HG02885 (cell line): ENCODE measurements around the gene GAK.

ENCODE experiments used
- ATAC-seq: cut with Tn5 transposase; IDR thresholded peaks from one replicate; pipeline ENCODE4 v1.9.1; 2021; ENCODE audit warnings: mild to moderate bottlenecking; ENCODE audit not compliant: unreplicated experiment, poor library complexity

Gene GAK

DNA sequence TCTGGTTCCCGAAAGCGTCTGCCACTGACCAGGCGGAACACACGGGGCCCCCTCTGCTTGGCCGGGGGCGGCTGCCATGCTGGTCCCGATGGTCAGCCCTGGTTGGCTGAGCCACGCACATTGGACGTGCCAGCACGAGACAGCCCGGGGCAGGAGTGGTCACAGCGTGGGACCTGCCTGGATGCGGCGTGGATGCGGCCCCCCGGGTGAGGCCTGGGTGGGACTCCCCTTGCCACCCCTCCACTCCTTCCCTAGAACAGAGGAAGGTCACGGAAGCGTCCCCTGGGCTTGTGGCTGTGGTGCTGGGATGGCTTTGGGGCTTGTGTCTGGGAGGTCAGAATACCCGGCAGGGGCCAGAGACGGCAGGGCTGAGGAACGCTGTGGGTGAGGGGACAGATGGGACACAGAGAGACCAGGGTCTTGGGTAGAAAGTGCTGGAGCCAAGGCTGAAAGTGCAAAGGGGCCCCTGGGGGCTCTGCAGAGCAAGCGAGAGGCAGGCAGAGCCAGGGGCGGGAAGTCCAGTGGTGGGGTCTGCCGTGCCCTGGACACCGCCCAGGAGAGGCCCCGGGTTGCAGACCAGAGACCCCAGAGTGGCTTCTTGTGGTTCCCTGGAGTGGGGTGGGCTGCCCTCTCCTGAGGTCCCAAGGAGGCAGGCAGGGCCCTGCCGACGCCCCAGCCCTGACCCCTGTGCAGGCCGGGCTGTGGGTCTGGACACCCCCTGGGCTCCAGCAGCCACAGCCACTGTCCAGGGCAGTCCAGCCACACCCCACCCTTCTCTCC, 97.6 kb downstream of the GAK start:
- no peak for ATAC-seq

DNA sequence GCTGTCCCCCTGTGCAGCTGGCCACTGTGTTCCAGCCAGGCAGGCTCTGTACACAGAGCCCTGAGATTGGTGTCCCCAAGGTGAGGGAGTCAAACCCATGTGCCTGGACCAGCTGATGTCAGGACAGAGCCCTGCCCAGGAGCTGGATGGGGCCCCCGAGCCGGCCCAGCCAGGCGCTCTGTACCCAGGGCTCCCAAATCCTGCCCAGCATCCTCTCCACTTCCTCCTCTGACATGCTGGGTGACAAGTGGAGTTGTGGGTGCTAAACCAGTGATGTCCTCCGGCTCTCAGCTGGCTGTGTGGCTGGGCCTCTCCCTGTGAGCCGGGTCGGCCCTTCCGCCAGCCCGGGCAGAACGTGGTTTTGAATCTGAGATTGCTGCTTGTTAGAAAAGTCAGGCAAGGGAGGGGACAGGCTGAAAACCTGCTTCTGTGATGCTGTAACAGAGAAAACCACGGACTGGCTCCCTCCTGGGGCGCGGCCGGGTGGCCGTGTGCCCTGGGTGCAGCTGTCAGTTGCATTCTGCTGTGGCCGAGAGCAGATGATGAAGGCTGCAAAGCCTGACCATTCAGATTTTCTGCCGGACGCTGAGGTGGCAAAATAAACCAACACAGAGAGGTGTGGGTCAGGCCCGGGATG, 98.3 kb downstream of the GAK start:
- ATAC-seq = no peak

DNA sequence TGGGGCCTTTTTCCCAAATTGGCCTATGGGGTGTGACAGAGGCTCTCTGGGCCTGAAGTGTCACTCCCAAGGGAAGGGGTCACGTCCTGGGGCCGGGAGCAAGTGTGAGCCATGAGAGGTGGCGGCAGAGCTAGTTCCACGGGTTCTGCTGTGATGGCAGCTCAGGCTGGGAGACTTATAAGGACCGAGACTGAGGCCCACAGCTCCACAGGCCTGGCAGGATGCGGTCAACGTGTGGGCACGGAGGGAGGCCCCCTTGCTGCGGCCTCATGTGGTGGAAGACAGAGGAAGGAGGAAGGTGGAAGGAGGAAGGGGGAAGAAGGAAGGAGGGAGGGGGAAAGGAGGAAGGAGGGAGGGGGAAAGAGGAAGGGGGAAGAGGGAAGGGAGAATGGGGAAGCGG, 99.0 kb downstream of the GAK start:
- no peak for ATAC-seq

DNA sequence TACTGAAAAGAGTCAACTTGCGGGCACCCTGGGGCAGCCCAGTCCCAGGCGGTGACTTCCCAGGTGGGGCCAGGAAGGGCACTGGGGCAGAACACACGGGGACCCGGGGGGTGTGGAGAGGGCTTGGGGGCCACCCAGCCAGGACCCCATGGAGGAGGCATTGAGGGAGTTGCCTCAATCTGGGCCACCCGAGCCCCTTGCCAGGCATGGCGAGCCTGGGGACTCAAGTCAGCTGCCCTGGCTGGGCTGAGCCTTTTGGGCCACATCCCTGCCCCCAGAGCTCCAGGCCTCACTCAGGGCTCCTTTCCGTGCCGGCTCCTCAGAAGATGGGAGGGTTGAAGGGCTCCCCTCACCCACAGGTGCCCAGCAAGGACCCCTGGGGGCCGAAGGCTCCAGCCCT, 99.6 kb downstream of the GAK start:
- no peak for ATAC-seq

DNA sequence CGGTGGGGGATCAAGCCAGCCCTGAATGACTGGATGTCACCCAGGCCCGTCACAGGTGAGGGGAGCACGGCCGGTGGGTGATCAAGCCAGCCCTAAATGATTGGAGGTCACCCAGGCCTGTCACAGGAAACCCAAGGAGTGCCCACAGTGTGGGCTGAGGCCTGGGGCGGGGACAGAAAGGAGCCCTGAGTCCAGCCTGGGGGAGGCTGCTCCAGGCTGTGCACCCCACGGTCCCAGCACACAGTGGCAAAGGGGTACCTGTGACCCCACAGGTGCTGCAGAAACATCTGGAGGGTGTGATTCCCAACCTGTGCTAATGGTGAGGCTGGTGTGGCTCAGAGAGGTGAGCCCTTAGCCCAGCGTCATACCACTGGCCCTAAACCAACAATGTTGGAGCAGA, 100.0 kb downstream of the GAK start:
- ATAC-seq = no peak

DNA sequence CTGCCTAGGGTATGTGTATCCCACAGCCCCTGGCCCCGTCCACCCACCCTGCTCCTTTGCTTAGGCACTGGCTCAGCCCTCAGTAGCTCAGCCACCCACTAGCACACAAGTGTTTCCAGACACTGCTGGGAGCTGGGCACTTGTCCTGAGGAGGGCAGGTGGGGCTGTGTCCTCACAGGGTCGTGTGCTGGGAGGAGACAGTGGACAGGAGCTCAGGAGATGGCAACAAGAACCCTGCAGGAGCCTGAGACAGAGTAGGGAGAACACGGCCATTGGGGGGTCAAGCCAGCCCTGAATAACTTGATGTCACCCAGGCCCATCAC, 100.7 kb downstream of the GAK start:
- no peak for ATAC-seq

DNA sequence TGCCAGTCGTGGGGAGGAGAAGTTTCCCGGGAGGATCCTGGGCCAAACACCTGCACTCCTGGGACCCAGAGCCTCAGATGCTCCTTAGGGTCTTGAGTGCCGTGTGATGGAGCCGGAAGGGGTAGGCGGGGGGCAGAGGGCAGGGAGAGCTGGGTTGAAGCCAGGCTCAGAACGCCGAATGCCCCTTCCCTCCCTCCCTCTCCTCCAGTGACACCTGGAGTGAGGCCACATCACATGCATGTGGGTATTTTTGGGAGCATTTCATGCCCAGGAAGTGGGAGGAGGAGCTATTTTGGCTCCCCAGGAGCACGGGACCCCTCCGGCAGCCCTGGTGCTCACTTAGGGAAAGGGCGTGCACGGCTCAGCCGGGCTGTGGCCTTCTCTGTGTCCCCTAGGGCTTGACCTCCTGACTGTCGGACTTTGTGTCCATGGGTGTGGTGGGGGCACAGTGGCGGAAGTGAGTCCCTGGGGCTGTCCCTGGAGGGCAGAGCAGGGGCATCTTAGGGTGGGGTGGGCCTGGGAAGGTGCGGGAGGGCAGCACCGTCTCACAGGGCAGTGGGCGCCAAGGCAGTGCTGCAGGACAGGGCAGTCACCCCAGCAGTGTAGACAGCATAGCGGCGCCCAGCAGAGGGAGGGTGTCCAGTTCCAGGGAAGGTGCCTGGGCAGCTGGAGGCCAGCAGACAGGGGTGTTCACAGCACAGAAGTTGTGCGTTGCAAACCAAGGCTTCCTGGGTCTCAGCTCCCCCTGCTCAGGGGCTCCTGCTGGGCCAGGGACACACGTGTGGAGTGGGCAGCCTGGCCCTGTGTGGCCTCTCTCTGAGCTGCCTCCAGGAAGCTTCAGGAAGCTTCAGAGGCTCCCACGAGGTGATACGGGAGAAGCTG, 101.3 kb downstream of the GAK start:
- no peak for ATAC-seq

DNA sequence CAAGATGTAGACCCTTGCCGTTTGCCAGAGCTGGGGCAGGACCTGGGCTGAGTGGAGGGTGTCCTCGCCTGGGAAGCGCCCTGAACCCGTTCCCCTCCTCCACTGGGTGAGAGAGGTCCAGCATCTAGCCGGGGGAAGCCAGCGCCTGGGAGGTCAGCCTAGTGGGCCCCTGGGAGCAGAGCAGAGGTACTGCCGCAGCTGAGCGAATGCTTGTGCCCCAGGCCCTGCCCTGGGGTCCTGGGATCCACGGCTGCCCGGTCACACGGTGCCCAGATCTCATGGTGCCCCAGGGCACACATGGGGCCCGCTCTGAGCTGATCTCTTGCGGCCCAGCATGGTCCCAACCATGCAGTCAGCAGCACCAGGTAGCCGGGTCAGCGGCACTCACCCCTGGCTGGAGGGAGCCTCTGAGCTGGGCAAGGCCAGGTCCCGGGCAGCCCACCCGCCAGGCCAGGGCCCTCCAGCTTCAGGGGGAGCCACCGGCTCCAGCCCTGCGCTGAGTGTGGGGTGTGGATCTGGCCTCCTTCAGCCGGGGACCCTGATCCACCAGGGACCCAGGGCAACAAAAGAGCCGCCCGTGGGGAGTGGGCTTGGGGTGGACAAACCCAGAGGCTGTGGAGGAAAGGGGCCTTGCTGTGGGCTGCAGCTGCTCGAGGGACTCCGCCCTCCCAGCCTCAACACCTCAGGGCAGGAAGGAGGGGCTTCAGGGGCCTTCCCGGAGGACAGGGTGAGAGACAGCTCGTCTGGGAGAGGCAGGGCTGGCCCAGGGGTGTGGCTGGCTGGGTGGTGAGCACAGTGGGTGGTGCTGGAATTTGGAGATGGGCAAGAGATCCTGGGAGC, 102.1 kb downstream of the GAK start:
- ATAC-seq = no peak

DNA sequence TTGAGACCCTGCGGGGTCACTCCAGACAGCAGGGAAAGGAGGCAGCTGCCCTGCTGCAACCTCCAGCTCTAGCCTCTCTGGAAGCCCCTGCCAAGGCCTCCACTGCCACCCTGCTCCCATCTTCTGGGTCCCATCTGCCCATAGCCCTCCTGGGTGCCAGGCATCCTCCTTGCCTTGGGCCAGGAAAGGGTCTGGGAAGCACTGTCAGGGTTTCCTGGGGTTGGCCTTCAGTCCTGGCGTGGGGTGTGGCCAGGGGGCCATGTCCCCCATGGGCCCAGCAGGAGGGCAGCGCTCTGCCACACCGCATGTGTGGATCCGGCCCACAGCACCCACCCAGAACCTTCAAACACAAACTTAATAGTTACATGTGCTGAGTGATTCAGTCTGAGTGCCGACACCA, 102.8 kb downstream of the GAK start:
- no peak for ATAC-seq

DNA sequence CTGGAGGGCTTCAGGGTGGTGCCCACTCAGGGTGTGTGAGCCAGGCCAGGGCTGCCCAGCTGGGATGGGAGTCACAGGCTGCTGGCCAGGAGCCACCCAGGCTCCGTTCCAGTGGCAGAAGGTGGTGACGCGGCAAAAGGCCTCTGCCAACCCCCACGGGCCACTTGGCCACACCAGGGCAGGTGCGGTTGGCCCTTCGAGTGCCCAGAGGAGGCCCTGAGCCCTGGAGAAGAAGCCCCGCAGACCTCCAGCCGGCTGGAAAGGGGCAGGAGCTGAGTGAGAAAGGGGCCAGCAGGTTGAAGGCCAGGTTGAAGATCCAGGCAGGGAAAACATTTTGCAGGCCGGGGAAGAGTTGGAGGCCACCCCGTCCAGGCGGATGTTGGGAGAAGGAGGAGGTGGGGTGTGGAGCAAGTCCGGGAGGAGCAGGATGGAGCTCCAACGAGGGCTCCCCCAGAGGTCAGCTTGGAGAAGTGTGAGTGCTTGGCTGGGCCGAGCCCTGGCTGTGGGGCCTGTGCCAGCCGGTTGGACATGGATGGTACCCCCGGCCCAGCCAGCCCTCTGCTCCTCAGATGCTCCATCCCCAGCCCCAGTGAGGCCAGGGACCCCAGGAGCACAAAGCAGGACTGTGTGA, 103.4 kb downstream of the GAK start:
- ATAC-seq = no peak

DNA sequence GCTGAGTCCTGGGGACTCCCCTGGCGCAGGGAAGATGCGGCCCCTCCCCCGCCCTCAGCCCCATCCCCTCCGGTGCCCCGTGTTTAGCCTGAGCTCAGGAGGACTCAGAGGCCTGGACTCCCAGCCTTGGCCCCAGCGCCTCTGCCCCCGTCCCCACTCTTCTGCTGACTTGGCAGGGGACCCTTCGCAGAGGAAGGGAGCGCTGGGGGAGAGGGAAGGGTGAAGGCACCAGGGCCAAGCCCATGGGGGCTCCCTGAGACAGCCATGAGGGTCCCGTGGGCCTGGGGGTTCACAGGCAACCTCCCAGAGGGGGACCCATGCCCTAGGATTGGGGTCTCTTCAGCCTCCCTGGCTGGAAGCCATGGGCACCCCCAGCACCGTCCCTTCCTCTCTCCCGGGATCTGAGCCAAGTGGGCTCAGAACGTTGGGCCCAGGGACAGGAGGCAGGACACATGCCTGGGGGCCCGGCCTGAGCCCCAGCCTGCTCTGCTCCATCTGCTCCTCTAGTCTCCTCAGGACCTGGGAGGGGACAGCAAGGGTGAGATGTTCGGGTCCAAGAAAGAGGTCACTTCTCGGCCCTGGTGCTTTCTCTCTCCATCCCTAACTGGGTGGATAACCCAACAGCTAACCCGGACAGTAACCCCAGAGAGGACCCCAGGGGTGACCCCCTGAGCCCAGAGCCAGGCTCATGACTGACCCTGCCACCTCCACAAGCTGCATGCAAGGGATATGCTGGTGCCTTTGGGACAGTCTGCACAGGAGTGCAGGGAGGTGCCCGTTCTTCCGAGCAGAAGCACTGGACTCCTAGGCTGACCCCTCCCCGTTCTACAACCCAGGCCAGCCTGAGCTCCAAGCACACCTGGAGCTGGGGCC, 104.7 kb downstream of the GAK start:
- ATAC-seq = no peak

DNA sequence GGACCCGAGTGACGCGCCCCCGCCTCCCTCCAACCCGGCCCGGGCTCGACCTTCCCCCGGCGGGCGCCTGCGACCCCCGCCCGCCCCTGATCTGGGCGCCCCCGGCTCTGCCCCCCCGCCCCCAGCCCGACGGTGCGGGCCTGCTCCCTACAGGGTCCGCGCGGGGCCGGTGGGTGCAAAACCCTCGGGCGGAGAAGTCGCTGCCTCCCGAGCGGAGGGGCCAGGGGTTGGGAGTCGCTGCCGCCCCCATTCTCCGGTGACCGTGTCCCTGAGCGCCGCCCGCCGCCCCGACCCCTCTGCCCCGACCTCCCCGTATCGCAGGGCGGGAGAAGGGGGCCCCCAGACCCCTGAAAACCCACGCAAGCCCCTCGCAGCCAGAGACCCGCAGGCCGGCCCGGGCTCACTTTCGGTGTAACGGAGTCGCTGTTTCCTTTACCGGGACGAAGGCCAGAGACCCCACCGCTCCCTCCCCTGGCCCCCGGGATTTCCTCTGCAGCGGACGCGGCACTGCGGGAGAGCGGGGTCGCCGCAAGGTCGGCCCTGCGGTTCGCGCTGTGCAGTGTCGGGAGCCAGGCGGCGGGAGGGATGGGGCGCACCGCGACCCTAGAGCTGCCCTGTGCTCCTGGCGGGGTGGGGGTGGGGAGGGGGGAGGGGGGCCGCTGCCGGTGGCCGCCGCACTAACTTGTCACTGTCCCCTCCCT, 105.5 kb downstream of the GAK start:
- ATAC-seq = no peak

DNA sequence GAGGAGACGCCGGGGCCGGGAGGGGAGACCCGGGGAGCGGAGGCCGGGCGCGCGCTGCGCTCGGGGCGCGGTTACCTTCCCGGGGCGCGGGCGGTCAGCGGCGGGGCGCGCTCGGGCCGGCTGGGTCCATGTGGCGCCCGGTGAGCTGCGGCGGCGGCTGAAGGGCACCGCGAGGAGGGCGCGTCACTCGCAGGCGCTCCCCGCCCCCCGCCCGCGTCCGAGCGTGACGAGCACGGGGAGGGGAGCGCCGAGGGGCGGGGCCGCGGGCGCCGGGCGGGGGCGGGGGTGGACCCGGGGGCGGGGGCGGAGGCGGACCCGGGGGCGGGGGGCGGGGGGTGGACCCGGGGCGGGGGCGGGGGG, 106.2 kb downstream of the GAK start, which contains the start of gene CPLX1:
Gene CPLX1 (minus strand): TSS at position 159 of the 360 bp plus-strand sequence. CDS start 1,607 bp downstream, outside the sequence.
- no peak for ATAC-seq

DNA sequence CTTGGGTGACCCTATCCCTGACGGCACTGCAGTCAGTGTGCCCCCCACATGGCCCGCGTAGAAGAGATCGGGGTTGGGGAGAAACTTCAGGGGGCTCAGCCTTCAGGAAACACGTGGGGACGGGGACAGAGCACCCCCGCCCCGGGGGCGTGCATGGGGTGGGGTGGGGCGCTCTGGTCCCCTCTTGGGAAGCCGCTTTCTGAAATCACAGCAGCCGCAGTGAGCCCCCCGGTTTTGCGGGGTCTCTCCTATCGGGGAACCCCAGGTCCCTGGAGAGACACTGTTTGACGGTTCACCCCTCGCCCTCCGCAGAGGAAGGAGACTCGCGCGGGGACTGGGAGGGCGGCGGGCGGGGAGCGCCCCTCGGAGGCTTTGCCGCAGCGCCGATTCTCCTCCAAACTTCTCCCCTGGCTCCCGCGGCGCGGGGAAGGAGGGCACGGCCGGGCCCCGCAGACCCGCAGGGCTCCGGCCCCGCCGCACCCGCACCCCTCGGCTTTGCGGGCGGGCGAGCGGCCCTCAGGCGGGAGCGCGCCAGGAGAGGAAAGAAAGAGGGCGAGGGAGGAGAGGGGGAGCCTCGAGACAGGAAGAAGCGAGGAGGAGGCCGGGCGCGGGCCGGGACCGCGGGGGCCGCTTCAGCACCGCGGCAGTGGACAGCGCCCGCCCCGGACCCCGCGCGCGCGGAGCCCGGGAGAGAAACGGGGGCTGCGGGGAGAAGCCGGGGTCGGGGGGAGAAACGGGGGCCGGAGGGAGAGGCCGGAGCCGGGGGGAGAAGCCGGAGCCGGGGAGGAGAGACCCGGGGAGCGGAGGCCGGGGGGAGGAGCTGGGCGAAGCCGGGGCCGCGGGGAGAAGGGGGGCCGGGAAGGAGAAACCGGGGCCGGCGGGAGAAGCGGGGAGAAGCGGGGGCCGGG, 106.8 kb downstream of the GAK start:
- ATAC-seq = no peak

DNA sequence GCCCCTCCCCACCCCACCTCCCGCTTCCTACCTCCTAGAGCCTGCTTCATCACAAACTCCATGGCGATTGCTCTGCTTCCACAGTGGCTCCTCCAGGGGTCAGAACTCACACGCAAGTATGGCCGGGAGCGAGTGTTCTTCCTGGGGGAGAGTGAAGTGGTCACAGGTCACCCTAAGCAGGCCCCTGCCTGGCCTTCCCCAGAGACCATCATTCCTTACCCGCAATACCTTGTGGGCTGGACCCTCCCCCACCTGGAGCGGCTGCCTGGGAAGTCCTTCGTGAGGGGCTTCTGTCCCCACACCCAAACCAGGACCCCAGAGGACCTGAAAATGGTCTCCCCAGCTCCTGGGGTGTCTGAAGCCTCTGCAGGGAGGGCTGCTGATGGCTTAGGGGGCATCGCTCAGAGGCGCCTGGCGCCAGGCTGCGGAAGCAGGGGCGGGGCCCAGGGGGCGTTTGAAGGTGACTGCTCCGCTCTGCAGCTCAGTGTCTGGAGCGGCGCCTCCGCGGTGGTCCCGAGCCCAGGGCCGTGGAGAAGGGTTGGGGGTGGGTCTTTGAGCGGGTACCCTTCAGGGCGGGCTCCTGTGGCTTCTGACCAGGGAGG, 107.6 kb downstream of the GAK start:
- ATAC-seq = no peak

DNA sequence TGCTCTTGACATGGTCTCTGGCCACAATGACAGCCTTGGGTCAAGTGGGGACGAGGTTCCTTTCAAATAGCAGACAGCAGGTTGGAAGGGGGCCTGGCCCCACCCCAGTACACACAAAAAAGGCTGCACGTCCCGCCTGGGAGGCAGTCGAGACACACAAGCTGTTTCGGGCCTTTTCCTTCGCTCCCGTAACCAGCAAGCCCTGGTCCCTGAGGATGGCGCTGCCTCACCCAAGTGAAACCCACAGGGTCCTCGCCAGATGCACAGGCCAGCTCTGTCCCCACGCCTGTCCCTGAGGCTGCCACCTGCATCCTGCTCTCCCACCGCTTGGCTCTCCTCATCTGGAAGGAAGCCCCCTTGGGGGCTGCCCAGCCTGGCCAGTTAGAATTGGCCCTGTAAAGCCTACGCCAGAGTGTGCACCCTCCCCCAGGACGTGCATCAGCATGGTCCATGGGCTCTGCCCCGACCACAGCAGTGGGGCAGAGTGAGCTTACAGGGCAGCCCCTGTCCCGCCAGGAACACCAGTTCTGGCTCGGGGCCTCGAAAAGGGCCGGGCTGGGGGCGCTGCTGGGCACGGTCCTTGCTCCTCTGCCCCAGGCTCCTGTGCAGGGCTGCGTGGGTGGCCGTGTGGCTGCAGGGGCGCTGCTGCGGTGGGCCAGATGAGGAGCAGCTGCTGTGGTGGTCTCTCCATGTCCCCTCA, 108.2 kb downstream of the GAK start:
- ATAC-seq = no peak
